Activated CD4-positive, alpha-beta T cell treated with anti-CD3 and anti-CD28 coated beads for 4 hours (primary cell): ENCODE results near the gene ZBTB7A.
"Not testable (repeated sequence)": the region's sequence is repeated elsewhere in the genome, so short reads cannot be mapped to it uniquely, and the experiment has no call there.

Experiments
- DNase-seq, 2 donors: peaks; one replicate each; pipeline ENCODE4 v3.0.0-alpha.2; 2020

Gene ZBTB7A

DNA sequence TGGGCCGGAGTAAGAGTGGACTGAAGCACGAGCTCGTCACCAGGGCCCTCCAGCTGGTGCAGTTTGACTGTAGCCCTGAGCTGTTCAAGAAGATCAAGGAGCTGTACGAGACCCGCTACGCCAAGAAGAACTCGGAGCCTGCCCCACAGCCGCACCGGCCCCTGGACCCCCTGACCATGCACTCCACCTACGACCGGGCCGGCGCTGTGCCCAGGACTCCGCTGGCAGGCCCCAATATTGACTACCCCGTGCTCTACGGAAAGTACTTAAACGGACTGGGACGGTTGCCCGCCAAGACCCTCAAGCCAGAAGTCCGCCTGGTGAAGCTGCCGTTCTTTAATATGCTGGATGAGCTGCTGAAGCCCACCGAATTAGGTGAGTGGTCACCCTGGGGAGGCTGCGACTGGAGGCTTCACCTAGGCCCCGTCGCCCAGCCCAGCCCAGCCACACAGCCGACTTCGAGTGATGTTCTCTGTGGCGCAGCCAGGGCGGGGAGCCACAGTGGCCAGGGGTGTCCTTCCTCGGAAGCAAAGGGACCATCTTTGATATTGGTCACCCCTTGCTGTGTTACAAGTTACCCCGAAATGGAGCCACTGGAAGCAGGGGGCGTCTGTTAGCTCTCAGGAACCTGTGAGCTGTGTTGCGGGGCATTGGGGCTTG is 53.6 kb downstream of the ZBTB7A start:
- no peak for DNase-seq

DNA sequence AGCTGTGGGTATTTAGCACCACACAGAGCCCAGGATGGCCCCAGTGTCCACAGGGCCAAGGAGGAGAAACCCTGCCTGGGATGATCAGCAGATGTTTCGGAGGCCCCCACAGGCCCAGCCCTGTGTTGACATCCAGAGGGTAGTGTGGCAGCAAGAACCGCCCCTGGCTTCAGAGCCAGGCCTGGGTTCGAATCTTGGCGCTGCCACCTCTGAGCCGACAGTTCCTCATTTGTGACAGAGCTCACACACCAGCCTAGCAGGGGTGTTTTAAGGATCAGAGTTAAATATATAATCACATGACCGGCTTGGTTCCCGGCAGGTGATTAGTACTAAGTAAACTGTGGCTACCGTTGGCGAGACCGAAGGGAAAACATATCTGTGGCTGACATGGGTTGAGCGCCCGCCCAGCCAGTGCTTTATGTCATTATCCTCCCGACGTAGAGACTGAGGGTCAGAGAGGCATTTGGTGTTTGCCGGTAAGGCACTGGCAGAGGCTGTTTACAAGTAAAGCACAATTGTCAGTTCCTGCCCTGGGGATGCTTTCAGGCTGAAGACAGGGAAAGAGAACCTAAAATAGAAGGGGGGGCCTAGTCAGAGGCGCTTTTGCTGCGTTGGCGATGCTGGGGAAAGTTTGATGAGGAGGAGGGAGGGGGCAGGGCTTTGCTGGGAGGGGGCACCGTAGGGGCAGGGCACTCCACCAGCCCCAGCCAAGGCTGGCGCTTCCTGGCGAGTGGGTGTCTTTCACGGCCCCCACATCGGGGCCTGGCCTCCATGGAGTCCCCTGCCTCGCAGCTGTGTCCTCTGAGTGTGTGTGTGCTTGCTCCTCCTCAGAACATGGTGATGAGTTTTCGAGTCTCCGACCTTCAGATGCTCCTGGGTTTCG is 54.4 kb downstream of the ZBTB7A start:
- DNase-seq = no peak

DNA sequence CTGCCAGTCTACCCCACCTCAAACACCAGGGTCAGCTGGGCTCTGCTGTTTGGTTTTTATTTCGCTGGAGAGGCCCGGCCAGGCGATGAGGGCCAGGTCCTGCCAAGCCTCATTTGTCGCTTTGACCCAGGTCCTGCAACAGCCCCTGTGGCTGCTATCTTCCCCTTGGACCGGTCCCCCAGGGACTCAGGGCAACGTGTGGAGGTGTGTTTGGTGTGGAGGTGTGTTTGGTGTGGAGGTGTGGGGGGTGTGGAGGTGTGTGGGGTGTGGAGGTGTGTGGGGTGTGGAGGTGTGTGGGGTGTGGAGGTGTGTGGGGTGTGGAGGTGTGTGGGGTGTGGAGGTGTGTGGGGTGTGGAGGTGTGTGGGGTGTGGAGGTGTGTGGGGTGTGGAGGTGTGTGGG is 55.3 kb downstream of the ZBTB7A start:
- DNase-seq = not testable (repeated sequence)

DNA sequence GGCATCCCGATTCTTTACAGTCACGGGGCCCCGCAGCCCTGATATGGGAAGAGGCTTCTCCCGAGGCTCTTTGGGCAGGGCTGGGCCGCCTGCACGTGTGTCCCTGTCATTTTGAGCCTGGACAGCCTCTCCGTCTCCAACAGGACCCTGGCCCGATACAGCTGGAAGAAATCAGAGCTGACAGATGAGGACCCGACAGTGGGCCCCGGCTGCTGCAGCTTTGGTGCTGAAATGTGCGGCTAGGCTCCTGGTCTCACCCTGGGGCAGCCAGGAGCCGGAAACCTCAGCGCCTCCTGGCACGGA is 55.9 kb downstream of the ZBTB7A start:
- DNase-seq = no peak

DNA sequence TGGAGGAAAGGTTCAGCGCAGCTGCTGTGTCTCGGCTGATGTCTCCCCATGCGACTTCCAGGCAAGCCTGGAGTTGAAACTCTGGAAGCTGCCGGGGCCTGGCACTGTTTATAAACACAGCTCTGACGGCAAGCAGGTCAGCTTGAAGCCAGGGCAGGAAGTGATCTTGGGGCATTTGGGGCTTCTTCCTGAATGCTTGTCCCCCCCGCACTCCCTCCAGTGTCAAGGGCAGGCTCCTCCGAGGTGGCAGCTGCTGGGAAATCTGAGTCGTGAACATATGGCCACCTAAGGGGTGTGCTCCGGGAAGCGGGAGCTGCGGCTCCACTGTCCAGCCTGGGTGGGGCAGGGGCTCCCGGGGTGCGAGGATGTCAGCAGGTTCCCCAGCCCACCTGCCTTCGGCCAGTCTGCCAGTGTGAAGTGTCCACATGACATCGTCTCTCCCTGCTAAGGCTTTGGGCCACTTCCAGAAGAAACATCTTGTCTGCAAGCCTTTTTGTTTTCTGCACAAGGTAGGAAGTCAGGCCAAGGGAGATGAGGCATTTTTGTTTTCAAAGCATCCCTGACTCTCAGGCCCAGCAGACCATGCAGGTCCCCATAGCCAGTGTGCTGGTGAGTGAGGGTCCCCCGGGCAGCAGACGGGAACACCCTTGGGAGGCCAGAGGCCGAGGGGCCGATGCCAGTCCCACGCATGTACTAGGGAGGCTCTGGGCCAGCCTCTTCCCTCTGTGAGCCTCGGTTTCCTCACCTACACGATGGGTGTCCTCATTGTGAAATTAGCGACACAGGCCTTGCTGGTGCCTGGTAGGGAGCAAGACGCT is 56.5 kb downstream of the ZBTB7A start:
- DNase-seq = no peak

DNA sequence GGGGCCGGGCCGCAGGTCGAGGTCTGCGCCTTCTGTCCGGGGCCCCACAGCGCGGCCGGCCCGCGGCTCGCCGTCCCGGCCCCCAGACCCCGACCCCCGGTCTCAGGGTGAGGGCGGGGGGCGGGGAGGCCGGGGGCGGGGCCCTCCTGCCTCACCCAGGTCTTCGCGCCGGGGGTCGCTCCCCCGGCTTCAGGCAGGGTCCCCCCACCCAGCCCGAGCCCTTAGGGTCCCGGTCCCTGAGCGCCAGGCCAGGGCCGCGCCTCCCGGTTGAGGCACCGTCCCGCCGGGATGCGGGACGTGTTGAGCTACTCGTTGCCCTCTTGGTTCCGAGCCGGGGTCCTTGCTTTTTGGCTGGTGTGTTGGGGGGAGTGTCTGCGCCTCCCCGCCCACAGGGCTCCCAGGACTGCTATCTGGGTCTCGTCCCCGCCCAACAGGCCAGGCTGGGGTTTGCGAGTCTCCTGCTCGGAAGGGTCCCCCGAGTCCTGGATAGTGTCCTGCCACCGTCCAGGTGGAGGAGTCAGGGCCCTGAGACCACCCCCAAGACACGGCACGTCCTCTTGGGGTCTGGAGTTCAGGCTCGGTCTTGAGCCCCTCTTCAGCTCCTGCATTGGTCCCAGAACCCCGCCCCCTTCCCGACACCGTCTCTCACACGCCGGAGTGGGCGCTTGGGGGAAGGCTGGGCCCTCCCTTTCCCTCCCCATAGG is 58.7 kb downstream of the ZBTB7A start:
- DNase-seq = peak; percentile 30 to 33

DNA sequence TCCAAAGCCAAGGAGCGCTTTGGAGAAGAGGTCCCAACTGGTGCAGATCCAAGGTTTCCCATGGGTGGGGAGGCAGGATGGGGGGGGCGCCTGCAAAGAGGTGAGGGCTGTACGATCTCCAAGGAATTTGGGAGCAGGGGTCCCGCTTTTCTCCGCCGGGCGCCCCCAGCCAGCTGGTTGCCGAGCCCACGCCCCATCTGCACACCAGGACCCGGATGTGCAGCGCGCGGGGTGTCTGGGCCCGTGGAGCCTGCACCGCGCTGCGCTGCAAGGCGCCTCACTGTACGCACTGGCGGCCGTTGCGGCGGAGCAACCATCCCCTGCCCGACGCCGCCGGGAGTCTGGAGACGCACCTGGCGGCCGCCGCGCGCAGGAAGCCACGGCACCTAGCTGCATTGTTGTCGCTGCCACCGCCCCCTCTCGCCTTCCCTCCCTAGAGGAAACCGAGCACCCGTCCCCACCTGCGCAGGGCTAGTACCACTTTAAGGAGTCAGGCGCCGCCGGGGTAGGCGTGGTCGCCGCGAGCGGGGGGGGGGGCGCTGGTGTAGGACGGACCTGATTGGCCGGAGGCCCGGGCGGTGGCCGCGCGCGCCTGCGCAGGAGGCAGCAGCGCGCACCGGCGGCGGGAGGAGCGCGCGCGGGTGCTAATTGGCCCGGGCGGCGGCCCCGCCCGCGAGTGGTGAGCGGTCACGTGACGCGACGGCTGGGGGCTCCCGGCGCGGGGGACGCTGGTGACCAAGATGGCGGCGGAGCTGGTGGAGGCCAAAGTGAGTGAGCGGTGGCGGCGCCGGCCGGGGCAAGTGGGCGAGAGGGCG is 59.5 kb downstream of the ZBTB7A start, which contains the start of gene PIAS4:
PIAS4 (plus strand) TSS at position 716 of the 815 bp plus-strand sequence; CDS start at position 741, 25 bp downstream.
- DNase-seq = peak; percentile 95 to 97

DNA sequence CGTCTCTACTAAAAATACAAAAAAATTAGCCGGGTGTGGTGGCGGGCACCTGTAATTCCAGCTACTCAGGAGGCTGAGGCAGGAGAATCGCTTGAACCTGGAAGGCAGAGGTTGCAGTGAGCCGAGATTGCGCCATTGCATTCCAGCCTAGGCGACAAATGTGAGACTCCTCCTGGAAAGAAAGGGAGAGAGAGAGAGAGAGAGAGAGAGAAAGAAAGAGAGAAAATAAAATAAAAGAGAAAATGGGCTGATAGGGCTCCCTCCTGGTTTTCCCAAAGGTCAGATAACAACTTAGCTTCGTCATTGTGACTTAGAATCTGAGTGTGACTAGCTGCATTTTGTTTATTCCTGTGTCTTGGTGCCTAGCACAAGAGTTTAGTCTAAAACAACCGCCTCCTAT is 61.3 kb downstream of the ZBTB7A start:
- not testable (repeated sequence) for DNase-seq

DNA sequence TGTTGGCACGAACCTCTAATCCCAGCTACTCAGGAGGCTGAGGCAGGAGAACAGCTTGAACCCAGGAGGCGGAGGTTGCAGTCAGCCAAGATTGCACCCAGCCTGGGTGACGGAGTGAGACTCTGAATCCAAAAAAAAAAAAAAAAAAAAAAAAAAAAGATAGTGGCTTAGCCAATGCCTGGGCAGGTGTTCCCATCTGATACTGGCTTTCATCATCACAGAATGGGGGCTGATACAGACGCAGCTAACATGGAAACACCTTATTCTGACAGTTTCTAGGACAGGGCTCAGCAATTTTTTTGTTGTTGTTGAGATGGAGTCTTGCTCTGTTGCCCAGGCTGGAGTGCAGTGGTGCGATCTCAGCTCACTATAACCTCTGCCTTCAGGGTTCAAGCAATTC is 65.9 kb downstream of the ZBTB7A start:
- not testable (repeated sequence) for DNase-seq

DNA sequence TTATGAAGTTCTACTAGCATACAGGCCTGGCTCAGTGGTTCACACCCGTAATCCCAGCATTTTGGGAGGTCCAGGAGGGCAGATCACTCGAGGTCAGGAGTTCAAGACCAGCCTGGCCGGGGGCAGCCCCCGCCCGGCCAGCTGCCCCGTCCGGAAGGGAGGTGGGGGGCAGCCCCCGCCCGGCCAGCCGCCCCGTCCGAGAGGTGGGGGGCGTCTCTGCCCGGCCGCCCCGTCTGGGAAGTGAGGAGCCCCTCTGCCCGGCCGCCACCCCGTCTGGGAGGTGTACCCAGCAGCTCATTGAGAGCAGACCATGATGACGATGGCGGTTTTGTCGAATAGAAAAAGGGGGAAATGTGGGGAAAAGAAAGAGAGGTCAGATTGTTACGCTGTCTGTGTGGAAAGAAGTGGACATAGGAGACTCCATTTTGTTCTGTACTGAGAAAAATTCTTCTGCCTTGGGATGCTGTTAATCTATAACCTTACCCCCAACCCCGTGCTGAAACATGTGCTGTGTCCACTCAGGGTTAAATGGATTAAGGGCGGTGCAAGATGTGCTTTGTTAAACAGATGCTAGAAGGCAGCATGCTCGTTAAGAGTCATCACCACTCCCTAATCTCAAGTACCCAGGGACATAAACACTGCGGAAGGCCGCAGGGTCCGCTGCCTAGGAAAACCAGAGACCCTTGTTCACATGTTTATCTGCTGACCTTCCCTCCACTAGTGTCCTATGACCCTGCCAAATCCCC is 67.9 kb downstream of the ZBTB7A start:
- not testable (repeated sequence) for DNase-seq

DNA sequence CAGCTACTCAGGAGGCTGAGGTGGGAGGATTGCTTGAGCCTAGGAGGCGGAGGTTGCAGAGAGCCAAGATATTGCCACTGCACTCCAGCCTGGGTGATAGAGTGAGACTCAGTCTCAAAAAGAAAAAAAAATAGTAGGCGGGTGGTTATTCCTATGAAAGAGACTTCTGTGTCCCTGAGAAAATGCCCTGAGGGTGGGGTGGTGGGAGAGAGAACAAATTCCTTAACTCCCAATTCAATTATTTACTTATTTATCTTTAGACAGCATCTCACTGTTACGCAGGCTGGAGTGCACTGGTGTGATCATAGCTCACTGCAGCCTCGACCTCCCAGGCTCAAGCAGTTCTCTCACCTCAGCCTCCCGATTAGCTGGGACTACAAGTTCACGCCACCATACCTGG is 71.1 kb downstream of the ZBTB7A start:
- no peak for DNase-seq
